ENCODE data around the gene ZFYVE28.

GRCh38 chr4:2252530-2253091, 165.8 kb downstream of the ZFYVE28 start:
- TF ChIP-seq, protein P1, sequence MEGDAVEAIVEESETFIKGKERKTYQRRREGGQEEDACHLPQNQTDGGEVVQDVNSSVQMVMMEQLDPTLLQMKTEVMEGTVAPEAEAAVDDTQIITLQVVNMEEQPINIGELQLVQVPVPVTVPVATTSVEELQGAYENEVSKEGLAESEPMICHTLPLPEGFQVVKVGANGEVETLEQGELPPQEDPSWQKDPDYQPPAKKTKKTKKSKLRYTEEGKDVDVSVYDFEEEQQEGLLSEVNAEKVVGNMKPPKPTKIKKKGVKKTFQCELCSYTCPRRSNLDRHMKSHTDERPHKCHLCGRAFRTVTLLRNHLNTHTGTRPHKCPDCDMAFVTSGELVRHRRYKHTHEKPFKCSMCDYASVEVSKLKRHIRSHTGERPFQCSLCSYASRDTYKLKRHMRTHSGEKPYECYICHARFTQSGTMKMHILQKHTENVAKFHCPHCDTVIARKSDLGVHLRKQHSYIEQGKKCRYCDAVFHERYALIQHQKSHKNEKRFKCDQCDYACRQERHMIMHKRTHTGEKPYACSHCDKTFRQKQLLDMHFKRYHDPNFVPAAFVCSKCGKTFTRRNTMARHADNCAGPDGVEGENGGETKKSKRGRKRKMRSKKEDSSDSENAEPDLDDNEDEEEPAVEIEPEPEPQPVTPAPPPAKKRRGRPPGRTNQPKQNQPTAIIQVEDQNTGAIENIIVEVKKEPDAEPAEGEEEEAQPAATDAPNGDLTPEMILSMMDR (IDR thresholded peaks at IDR 0.05), result no peak
- TF ChIP-seq POLR2A (IDR thresholded peaks at IDR 0.05), result no peak
- TF ChIP-seq POLR2AphosphoS5 (IDR thresholded peaks at IDR 0.05; ENCODE audit: insufficient read depth in 1 of 2, low read depth in 1 of 2), result no peak

Data from vagina (tissue), 2 donors.